NT2/D1 (cell line): ENCODE data around the gene C5AR1.

Experiments
- SUZ12 ChIP-seq: IDR thresholded peaks from 2 replicates; pipeline ENCODE4 v1.6.1; 2011; ENCODE audit not compliant: insufficient read length, insufficient read depth; ENCODE audit errors: extremely low read depth
- YY1 ChIP-seq: IDR thresholded peaks from 2 replicates; pipeline ENCODE4 v1.6.1; 2011; ENCODE audit not compliant: insufficient read length, insufficient read depth
- ZNF274 ChIP-seq: IDR thresholded peaks from 2 replicates; pipeline ENCODE4 v1.6.1; 2011; ENCODE audit warnings: mild to moderate bottlenecking, low read depth, low read length

DNA sequence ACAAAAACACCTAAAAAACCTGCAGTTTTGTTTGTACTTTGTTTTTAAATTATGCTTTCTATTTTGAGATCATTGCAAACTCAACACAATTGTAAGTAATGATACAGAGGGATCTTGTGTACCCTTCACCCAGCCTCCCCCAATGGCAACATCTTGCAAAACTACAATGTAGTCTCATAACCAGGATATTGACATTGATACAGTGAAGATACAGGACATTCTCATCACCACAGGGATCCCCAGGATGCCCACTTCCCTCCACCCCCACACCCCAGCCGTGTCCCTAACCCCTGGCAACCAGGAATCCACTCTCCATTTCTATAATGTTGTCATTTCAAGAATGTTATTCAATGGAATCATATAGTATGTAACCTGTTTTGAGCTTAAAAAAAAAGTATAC lies 12.0 kb downstream of the C5AR1 start:
- TF ChIP-seq SUZ12 = no peak
- TF ChIP-seq ZNF274 = no peak
- TF ChIP-seq YY1 = no peak
